GM19372 (cell line): ENCODE results near the gene MYL6.
"Not testable (repeated sequence)": the region's sequence is repeated elsewhere in the genome, so short reads cannot be mapped to it uniquely, and the experiment has no call there.

Source experiments
- ATAC-seq: cut with Tn5 transposase; IDR thresholded peaks from one replicate; pipeline ENCODE4 v1.9.1; 2021; ENCODE audit warnings: mild to moderate bottlenecking, low read depth, moderate library complexity; ENCODE audit not compliant: unreplicated experiment

The MYL6 gene

DNA sequence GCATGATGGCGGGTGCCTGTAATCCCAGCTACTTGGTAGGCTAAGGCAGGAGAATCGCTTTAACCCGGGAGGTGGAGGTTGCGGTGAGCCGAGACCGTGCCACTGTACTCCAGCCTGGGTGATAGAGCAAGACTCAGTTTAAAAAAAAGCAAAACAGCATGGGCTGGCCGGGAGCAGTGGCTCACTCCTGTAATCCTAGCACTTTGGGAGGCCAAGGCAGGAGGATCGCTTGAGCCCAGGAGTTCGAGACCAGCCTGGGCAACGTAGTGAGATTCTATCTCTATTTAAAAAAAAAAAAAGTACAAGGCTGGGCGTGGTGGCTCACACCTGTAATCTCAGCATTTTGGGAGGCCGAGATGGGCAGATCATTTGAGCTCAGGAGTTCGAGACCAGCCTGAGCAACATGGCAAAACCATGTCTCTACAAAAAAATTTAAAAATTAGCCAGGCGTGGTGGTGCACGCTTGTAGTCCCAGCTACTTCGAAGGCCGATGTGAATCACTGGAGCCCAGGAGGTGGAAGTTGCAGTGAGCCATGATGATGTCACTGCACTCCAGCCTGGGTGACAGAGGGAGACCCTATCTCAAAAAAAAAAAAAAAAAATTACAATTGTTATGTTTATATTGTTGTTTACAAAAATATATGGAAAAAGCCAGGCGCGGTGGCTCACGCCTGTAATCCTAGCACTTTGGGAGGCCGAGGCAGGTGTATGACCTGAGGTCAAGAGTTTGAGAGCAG, 1.5 kb upstream of the MYL6 start:
- ATAC-seq, result not testable (repeated sequence)

DNA sequence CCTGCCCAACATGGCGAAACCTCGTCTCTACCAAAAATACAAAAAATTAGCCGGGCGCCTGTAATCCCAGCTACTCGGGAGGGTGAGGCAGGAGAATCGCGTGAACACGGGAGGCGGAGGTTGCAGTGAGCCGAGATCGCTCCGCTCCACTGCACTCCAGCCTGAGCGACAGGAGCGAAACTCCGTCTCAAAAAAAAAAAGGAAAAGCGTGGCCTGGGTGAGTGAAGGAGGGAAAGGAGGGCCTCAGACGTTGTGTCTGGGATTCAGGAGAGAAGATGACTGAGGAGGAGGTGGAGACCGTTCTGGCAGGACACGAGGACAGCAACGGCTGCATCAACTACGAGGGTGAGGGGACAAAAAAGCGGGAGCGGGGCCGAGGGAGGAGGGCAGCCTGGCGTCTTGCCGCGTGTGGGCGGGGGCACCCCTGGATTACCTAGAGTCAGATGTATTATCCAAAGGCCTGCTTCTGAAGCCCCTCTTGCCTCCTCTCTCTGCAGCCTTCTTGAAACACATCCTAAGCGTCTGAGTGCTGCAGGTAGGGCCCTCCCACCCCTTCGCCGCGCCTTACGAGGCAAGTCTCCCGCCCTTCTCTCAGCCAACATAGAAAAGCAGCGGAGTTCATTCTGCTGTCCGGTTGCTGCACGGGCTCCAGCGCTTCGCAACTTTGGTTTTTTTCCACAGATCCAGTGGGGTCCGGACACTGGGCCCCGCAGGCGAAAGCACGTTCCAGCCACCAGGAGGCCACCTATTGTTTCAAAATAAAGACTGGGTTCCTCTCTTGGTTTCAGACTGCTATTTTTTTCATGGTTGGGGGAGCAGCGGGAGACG, 744 bp upstream of the MYL6 start:
- peak; percentile 28 for ATAC-seq

DNA sequence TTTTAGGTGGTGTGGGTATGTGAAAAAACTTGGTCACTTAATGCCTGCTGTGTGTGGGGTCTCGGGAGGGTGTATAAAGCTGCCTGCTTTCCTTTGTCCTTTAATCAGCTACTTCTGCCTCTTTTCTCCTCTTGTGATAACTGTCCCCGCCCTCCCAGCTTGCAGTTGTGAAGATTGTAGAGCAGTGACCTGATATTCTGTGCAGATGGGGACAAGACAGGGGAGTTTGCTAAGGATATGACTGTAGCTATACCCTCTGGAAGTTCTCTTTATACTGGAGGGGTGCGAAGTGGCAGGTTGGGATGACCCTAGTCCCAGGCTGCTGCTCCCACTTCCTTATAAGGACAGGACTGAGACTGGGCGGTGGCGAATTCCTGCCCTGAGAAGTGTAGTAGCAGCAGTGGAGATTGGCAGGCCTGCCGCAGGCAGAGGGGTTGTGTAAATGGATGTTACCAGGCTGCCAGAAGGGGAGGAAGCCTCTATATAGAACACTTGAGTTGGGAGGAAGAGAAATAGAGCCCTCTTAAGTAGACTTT, 835 bp downstream of the MYL6 start:
- no peak for ATAC-seq

DNA sequence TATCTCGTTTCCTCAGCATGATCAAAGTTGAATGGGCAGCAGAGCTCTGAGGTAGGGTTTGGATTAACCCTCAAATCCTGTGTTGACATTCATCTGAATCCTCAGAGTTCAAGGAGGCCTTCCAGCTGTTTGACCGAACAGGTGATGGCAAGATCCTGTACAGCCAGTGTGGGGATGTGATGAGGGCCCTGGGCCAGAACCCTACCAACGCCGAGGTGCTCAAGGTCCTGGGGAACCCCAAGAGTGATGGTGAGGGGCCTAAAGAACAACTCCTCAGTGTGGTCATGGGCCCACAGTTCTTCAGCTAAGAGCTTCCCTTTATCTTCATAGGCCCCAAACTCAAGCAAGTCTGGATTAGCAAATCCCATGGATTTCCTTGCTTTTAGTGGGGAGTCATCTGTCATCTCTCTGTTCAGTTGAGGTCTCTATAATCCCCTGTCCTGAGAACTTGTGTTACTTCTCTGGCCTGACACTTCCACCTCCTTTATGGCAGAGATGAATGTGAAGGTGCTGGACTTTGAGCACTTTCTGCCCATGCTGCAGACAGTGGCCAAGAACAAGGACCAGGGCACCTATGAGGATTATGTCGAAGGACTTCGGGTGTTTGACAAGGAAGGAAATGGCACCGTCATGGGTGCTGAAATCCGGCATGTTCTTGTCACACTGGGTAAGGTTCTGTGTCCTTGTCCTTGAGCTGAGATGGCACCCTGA, 1.5 kb downstream of the MYL6 start:
- no peak for ATAC-seq

DNA sequence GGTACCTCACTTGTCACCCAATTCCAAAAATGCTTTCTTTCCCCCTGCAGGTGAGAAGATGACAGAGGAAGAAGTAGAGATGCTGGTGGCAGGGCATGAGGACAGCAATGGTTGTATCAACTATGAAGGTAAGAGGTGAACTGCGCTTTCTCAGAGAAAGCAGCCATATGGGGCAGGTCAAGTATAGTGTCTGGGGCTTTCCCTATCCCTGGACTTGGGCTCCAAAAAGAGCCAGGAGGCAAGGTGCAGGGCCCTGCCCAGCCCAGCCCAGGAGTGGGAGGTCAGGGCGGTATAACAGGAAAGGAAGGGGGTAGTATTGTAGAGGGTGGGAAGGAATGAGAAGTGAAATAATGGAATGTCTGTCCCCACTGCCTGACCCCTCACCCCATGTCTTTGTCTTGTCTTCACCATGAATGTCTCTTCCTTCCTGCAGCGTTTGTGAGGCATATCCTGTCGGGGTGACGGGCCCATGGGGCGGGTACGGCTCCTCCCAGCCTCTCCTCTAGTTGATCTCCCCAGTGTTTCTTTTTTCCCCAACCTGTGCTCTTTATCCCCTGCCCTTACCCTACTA, 2.1 kb downstream of the MYL6 start:
- ATAC-seq, result no peak

DNA sequence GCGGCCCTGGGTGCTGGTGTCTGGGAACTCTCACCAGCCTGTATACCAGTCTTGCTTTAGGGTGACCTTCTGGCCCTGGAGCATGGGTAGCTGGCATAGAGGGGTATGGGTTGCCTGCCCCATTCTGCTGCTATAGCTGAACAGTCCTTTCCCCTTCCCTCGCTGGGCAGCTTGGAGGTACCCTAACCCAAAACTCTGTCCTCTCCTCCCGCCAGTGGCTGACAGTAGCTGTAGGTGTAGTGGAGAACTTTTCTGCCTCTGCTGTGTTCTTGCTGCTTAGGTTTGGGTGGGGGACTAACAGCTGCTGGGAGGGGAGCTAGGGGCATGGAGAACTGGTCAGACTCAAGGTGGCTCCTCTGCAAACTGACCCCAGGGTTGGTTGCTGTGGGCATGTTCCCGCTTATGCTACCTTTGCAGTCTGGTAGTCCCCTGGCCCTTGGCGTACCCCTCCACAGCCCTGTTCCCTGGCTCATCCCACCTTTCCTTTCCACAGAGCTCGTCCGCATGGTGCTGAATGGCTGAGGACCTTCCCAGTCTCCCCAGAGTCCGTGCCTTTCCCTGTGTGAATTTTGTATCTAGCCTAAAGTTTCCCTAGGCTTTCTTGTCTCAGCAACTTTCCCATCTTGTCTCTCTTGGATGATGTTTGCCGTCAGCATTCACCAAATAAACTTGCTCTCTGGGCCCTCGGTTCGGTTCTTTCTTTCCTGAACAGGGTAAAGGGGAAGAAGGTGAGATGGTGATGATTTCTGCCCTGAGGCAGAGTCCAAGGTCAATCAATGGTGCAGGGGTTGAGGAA, 2.9 kb downstream of the MYL6 start:
- no peak for ATAC-seq

DNA sequence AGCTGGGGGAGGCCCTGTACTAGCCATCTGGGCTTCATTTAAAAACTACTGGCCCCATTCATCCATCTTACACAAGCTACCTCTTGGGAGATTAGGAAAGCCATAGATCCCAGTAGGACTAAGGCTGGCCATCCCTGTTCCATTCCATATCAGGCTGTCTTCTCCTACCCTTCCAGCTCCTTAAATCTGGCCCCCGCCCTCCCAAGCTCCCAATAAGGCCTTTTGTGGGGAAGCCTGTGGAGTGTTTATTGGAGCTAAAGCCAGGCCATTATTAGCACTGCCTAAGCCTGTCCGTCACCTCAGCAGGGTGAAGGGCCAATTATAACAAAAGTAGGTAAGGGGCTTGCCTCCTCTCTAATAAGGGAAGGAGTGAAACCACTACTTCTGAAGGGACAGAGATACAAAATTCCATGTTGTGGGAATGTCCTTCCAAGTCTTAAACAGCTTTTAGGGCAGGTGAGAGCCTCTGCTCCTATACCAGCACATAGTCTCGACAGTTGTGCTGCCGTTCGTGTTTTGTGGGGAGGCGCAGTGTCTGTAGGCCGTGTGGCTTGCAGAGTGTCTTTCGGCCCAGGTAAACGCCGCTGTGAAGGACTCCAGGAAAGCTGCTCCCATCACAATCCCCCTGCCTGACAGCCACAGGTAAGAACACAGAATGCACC, 3.7 kb downstream of the MYL6 start:
- ATAC-seq, result no peak

DNA sequence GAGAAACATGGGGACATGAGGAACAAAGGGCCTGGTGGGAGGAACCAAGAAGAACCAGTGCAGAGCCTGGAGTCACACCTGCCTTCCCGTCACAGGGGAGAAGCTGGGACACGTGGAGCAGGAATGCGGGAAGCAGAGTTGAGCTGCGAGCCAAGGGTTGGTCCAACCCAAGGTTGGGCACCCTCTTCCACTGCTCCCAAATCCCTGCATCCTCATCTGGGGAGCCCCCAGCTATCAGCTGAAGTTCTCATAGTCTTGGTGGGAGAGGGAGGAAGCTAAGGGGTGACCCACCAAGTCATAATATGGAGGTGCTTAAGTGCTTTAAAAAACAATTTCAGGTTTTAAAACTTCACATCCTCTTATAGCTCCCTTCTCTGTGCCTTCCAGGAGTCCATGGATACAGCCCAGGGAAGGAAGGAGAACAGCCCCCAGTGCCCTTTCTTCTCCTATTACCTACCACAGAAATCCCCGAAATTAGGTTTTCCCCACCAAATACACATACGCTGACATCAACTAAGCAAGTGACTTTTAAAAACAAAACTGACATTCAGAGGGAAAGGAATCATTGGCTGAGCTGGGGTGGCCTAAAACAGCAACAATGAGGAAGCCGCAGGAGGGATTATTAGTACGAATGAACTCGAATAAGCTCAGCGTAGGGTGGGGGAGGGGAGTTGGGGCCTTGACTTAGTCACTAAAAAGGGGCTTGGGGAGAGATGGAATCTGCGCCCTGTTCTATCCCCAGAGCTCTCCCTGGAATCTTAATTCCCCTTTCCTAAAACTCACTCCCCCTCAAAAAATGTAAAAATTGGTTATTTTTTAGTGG, 4.5 kb downstream of the MYL6 start:
- no peak for ATAC-seq

DNA sequence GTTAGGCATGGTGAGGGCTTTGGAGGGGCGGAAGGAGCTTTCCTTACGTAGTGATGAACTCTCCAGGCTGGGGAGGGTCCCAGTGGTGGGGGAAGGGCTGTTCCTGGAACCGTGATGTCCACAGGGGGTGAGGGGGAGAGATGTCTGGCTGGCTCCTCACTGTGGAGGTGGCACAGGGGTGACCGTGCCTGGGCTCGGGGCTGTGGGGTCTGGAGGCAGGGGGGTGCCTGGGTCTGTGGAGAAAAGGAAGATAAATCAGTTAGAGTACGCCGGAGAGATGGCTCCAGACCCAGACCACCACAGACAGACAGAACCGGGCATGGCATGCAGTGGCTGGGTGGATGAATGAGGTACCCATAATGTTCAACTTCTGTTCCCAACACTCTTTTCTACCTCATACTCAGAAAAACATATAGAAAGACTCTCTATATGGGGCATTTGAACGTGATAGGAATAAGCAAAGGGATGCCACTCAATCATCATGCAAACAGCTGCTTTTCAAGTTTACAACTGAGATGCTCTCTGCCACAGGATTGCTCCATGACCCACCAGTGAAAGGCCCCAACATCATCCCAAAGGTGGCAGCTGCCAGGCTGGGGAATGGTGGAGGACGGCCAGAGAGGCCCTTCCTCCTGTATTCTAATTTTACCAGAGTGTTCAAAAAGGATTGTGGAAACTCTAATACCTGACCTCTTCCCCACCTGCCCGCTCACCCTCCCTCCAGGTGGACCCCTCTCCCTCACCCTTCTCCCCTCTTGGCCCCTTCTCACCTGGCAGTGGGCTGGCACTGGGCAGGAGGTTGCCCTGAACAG, 5.6 kb downstream of the MYL6 start:
- no peak for ATAC-seq

DNA sequence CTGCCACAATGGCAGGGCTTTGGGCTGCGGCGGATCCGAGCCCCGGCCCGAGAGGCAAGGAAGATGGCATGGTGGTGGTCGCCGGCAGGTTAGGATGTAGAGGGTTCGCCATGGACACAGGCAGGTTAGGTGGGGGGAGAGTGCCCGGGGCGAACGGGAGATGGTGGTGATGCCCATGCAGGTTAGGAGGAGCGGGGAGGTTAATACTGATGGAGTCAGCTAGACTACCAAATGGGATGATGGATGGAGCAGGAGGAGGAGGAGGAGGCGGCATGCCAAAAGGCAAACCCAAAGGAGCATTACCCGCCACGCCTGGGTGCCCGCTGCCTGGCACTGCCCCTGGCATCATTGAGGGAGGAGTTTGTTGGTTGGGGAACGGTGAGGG, 6.2 kb downstream of the MYL6 start:
- no peak for ATAC-seq

DNA sequence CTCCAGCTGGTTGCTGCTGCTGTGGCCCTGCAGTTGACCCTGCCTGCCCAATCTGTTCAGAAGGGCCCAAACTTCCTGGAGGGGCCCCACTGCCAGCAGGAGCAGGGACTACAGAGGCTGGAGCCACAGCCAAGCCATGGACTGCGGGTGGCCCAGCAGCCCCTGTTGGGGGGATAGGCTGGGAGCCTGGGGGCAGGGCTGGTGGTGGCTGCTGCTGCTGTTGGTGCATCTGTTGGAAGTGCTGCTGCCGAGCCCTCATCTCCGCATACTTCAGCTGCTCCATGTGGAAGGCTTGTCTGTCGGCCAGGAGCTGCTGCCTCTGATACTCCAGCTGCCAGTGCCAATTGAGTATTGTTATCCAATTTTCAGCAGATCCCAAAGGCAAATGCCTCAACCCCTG, 7.2 kb downstream of the MYL6 start:
- no peak for ATAC-seq

DNA sequence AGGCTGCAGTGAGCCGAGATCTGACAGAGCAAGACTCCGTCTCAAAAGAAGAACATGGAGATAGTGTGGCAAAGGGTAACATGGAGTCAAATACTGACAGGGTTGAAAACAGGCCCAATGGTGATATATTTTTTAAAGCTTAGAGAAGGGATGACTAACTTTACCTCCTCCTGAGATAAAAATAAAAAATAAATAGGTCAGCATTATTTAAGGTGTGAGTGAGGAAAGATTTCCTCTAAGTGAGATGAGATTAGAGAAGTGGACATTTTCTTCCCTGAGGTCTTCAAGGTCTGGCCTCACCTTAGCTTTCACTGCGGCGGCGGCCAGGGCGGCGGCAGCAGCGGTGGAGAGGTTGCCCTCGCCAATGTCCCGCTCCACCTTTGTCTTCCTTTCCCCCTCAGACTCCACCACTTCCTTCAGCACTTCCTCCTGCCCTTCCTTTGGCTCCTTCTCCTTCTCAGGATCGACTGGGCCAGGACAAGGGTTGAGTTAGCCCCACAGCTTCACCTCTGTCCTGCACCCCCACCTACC, 11.1 kb downstream of the MYL6 start:
- no peak for ATAC-seq

DNA sequence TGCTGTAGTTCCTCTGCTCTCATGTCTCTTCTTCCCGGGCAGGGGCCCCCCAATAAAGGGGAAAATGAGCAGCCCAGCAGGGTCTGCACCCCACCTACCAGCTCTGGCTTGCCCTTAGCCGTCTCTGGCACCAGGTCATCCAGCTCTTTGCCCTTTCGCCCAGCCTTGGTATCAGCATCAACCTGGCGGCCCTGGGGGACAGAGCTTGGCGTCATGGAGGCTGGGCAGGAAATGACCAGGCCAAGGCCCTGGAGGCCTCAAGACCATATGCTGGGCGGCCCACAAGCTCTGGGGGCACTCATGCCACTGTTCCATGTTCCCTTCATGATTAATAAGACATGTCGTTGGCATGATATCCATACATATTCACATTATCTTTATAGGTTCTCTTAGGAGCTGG, 14.7 kb downstream of the MYL6 start:
- ATAC-seq, result no peak

DNA sequence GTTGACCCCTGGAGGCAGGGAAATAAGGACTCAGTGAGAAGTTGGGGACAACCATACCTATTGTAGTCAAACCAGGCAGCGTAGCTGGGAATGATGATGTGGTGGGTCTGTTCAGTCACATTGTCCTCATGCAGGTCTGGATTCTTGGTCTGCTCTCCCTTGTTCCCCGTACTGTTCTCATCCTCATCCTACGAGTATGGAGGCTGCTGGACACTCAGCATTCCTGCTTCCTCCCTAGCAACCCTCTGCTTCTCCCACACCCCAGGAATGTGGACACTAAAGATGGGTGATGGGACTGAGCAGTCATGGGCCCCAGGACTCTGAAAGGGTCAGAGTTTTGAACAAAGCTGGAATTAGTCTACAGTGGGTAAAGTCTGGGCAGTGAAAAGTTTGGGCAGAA, 20.2 kb downstream of the MYL6 start:
- ATAC-seq, result no peak

DNA sequence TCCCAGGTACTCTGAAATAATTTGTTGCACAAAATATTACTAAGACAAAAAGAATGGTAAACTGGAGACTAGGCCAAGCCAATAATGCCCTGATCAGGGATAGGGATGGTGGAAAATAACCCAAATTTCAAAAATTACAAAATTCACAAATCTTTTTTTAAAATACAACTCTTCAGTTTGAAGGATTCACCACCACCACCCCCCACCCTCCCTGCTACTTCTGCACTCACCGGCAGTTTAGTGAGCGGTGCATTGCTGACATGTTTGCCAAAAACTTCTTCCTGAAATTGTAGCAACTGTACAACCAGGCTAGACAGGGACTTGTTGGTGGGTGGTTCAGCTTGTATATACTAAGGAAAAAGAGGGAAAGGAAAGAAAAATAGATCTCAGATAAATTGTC, 28.8 kb downstream of the MYL6 start:
- no peak for ATAC-seq

DNA sequence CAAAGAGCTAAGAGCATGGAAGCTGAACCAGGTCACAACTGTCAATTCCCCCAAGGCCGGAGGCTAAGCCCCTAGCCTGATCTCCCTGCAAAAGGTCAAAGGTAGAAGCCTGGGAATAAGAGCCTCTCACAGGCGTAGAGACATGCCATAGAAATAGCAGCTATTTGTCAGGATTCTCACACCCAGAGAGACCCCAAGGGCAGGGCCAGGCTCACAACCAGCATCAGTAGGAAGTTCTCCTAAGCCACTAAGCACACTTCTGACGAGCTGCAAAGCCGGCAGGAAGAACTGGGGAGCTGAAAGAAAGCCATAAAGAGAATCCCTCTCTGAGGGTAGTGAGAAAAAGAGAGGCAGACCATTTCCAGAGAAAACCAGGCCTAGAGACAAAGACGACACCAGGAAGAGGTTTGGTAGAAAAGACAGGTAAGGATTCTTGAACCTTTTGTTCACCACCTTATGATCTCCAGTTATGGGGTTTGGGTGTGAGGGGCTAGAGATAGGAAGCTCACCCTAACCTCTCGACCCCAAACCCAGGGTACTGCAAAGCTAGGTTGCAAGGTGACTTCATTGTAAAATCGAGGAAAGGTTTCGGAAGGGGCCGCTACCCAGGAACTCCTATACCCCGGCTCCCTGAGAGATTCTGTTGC, 30.1 kb downstream of the MYL6 start:
- no peak for ATAC-seq

DNA sequence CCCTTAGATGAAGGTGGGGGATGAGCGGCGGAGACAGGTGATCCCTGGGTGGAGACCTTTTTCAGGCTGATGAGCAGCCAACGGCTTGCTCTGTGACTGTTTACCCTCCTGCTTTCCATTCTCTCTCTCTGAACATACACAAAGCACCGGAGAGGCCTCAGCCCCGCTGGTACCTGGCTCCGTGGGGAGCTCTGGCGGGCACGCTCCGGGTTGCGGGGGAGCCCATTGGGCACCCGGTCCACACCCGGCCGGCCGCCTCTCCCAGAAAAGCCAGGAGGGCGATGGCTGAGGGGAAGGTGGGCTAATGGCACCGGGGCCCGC, 30.6 kb downstream of the MYL6 start:
- no peak for ATAC-seq
